Neural progenitor cell (in vitro differentiated cells): Measurements from ENCODE around the gene PEX6. TPM values are rescaled to one million over a fixed set of nuclear protein-coding genes. Genes with fewer than 3 reads are reported as not detected.
"Not testable (repeated sequence)": the region's sequence is repeated elsewhere in the genome, so short reads cannot be mapped to it uniquely, and the experiment has no call there.

Source experiments
- DNase-seq: peaks from one replicate; pipeline ENCODE4 v3.0.0-alpha.2; 2016; ENCODE audit warnings: low spot score
- H2AFZ ChIP-seq: fragments of 200-600 bp; sonication (generic); replicated peaks from 2 replicates; pipeline ENCODE4 v1.6.1; 2016; ENCODE audit warnings: antibody characterized with exemption
- H3F3A ChIP-seq: fragments of 200-600 bp; sonication (generic); 2 replicates; pipeline ENCODE4 v1.6.1; 2016; ENCODE audit warnings: antibody characterized with exemption, low read depth
- H3K27ac ChIP-seq: fragments of 200-600 bp; sonication (generic); 2 replicates; pipeline ENCODE4 v1.5.1; 2016; ENCODE audit warnings: mild to moderate bottlenecking
- H3K27me3 ChIP-seq: fragments of 200-600 bp; sonication (generic); 2 replicates; pipeline ENCODE4 v1.6.1; 2016; ENCODE audit warnings: mild to moderate bottlenecking, moderate library complexity
- H3K36me3 ChIP-seq: fragments of 200-600 bp; sonication (generic); 2 replicates; pipeline ENCODE4 v1.5.1; 2016
- H3K4me1 ChIP-seq: fragments of 200-600 bp; sonication (generic); 2 replicates; pipeline ENCODE4 v1.6.1; 2016; ENCODE audit warnings: mixed run types
- H3K4me2 ChIP-seq: fragments of 200-600 bp; sonication (generic); 2 replicates; pipeline ENCODE4 v1.6.1; 2016
- H3K4me3 ChIP-seq: fragments of 200-600 bp; sonication (generic); 2 replicates; pipeline ENCODE4 v1.5.1; 2016
- H3K79me2 ChIP-seq: fragments of 200-600 bp; sonication (generic); 2 replicates; pipeline ENCODE4 v1.6.1; 2016; ENCODE audit warnings: low read depth
- H3K9ac ChIP-seq: fragments of 200-600 bp; sonication (generic); 2 replicates; pipeline ENCODE4 v1.6.1; 2016
- H3K9me3 ChIP-seq: fragments of 200-600 bp; sonication (generic); 2 replicates; pipeline ENCODE4 v1.5.1; 2016; ENCODE audit warnings: low read depth
- H4K20me1 ChIP-seq: fragments of 200-600 bp; sonication (generic); 2 replicates; pipeline ENCODE4 v1.6.1; 2016; ENCODE audit warnings: low read depth
- H3K27ac Mint-ChIP-seq: 3 replicates; pipeline ENCODE4 v1.8.0; 2021; ENCODE audit warnings: mixed read lengths
- H3K27me3 Mint-ChIP-seq: 2 replicates; pipeline ENCODE4 v1.8.0; 2022; ENCODE audit warnings: low read depth, mild to moderate bottlenecking, inconsistent platforms, moderate library complexity, mixed read lengths; ENCODE audit not compliant: insufficient read depth
- H3K36me3 Mint-ChIP-seq: 3 replicates; pipeline ENCODE4 v1.8.0; 2021; ENCODE audit warnings: mixed read lengths
- H3K4me1 Mint-ChIP-seq: 3 replicates; pipeline ENCODE4 v1.8.0; 2021; ENCODE audit warnings: mixed read lengths
- H3K4me3 Mint-ChIP-seq: 3 replicates; pipeline ENCODE4 v1.8.0; 2021; ENCODE audit warnings: mild to moderate bottlenecking, moderate library complexity, mixed read lengths
- H3K9me3 Mint-ChIP-seq: 3 replicates; pipeline ENCODE4 v1.8.0; 2020; ENCODE audit warnings: mixed read lengths
- CTCF ChIP-seq: fragments of 200-600 bp; sonication (generic); IDR thresholded peaks from 2 replicates; pipeline ENCODE4 v1.5.1; 2017; ENCODE audit warnings: antibody characterized with exemption, mild to moderate bottlenecking
- EZH2 ChIP-seq: fragments of 200-600 bp; sonication (generic); IDR thresholded peaks from 2 replicates; pipeline ENCODE4 v1.6.1; 2017; ENCODE audit warnings: antibody characterized with exemption, mild to moderate bottlenecking, moderate library complexity
- EZH2phosphoT487 ChIP-seq: fragments of 200-600 bp; sonication (generic); IDR thresholded peaks from 2 replicates; pipeline ENCODE4 v1.6.1; 2017; ENCODE audit warnings: antibody characterized with exemption
- total RNA-seq: library from RNA; depleted of rRNA; stranded (reverse); fragments of >200 nt; gene quantifications from 2 replicates; pipeline ENCODE4 v1.2.3, GENCODE V29; 2015; ENCODE audit warnings: low replicate concordance

The PEX6 gene
- total RNA-seq, 1 donor from 2014 or later = 11.3 TPM

- no peak for DNase-seq
- Mint-ChIP-seq H3K9me3 (no peaks in the 10 kb centered on the region), H3K36me3 (peaks cover 2% of the 10 kb centered on the region), H3K27me3 (peaks cover 4% of the 10 kb centered on the region), H3K27ac (no peak overlapping the region), H3K4me3 (no peak overlapping the region), H3K4me1 (peaks cover 3% of the 10 kb centered on the region)
- no peaks in the 10 kb centered on the region for H3K4me1 ChIP-seq
- H3K36me3 ChIP-seq = no peaks in the 10 kb centered on the region
- no peaks in the 10 kb centered on the region for H3K79me2 ChIP-seq
- no peak overlapping the region for H3K4me3 ChIP-seq
- H3F3A ChIP-seq = no peaks in the 10 kb centered on the region
- no peaks in the 10 kb centered on the region for H4K20me1 ChIP-seq
- H3K4me2 ChIP-seq = no peak overlapping the region
- H2AFZ ChIP-seq = no peak overlapping the region
- H3K9me3 ChIP-seq = no peaks in the 10 kb centered on the region
- TF ChIP-seq EZH2 = no peak
- no peak for TF ChIP-seq EZH2phosphoT487
- no peak for TF ChIP-seq CTCF
- H3K27me3 ChIP-seq = no peaks in the 10 kb centered on the region
- no peak overlapping the region for H3K27ac ChIP-seq
- H3K9ac ChIP-seq = no peak overlapping the region
Observed at GRCh38 chr6:42952389-42952788, 26.6 kb downstream of the PEX6 start.

- peaks cover 8% of the 10 kb centered on the region for H3K36me3 Mint-ChIP-seq
- Histone ChIP-seq H3K9me3 (no peaks in the 10 kb centered on the region), H3F3A (peaks cover 2% of the 10 kb centered on the region), H3K79me2 (no peaks in the 10 kb centered on the region), H3K27me3 (no peaks in the 10 kb centered on the region), H3K4me2 (no peak overlapping the region), H2AFZ (no peak overlapping the region), H3K4me3 (no peak overlapping the region), H3K9ac (no peak overlapping the region), H3K27ac (no peak overlapping the region), H3K36me3 (no peaks in the 10 kb centered on the region), H3K4me1 (no peaks in the 10 kb centered on the region), H4K20me1 (no peaks in the 10 kb centered on the region)
- no peak overlapping the region for H3K27ac Mint-ChIP-seq
- no peak for DNase-seq
- peaks cover 3% of the 10 kb centered on the region for H3K4me1 Mint-ChIP-seq
- TF ChIP-seq CTCF (no peak), EZH2phosphoT487 (no peak), EZH2 (no peak)
- no peak overlapping the region for H3K4me3 Mint-ChIP-seq
- peaks cover 6% of the 10 kb centered on the region for H3K27me3 Mint-ChIP-seq
- H3K9me3 Mint-ChIP-seq = no peaks in the 10 kb centered on the region
Observed at GRCh38 chr6:42947950-42948349, 31.0 kb downstream of the PEX6 start.

GRCh38 chr6:42942444-42942843 is 36.5 kb downstream of the PEX6 start:
- Histone ChIP-seq H3K27ac (no peak overlapping the region), H3K27me3 (no peaks in the 10 kb centered on the region), H3K4me1 (no peaks in the 10 kb centered on the region), H3K79me2 (no peaks in the 10 kb centered on the region), H4K20me1 (no peaks in the 10 kb centered on the region), H3K9ac (no peak overlapping the region), H3K9me3 (no peaks in the 10 kb centered on the region), H3K36me3 (no peaks in the 10 kb centered on the region), H3K4me3 (no peak overlapping the region), H3F3A (peaks cover 2% of the 10 kb centered on the region), H2AFZ (no peak overlapping the region), H3K4me2 (no peak overlapping the region)
- no peak overlapping the region for H3K27ac Mint-ChIP-seq
- H3K4me1 Mint-ChIP-seq = no peaks in the 10 kb centered on the region
- no peak for DNase-seq
- peaks cover 16% of the 10 kb centered on the region for H3K36me3 Mint-ChIP-seq
- no peak for TF ChIP-seq EZH2
- no peak for TF ChIP-seq CTCF
- TF ChIP-seq EZH2phosphoT487 = no peak
- H3K9me3 Mint-ChIP-seq = no peaks in the 10 kb centered on the region
- peaks cover 5% of the 10 kb centered on the region for H3K27me3 Mint-ChIP-seq
- H3K4me3 Mint-ChIP-seq = no peak overlapping the region

- not testable (repeated sequence) for DNase-seq, H3K4me3 Mint-ChIP-seq, H3K36me3 ChIP-seq, H3K27me3 Mint-ChIP-seq, H3K4me2 ChIP-seq, H3K9ac ChIP-seq, H2AFZ ChIP-seq, H3K4me1 ChIP-seq, H3K9me3 ChIP-seq, H3K27ac ChIP-seq, H3K4me3 ChIP-seq, H3K9me3 Mint-ChIP-seq, H3K4me1 Mint-ChIP-seq, H3K79me2 ChIP-seq, H3F3A ChIP-seq, H3K27me3 ChIP-seq, H4K20me1 ChIP-seq
- H3K36me3 Mint-ChIP-seq = peaks cover 21% of the 10 kb centered on the region
- H3K27ac Mint-ChIP-seq = peak overlapping the region; percentile 42
Observed at GRCh38 chr6:42941356-42941755, 37.6 kb downstream of the PEX6 start.
